ENCODE results near the gene TSPO2.

TSPO2 gene

GRCh38 chr6:41027799-41028560 is 14.3 kb upstream of the TSPO2 start:
- peak; percentile 43 for DNase-seq (ENCODE audit: low read depth)

- DNase-seq (ENCODE audit: low read depth), result no peak
Observed at GRCh38 chr6:41028561-41029412, 13.5 kb upstream of the TSPO2 start.

GRCh38 chr6:41032830-41033229 is 9.4 kb upstream of the TSPO2 start:
- no peak for DNase-seq (ENCODE audit: low read depth)

- DNase-seq (ENCODE audit: low read depth), result no peak
Observed at GRCh38 chr6:41033776-41034175, 8.5 kb upstream of the TSPO2 start.

- no peak for DNase-seq (ENCODE audit: low read depth)
Observed at GRCh38 chr6:41036186-41036585, 6.1 kb upstream of the TSPO2 start.

GRCh38 chr6:41036601-41037000 is 5.7 kb upstream of the TSPO2 start:
- DNase-seq (ENCODE audit: low read depth), result no peak

GRCh38 chr6:41037107-41037900 is 5.0 kb upstream of the TSPO2 start:
- no peak for DNase-seq (ENCODE audit: low read depth)

GRCh38 chr6:41038205-41038604 is 4.1 kb upstream of the TSPO2 start:
- DNase-seq (ENCODE audit: low read depth), result no peak

- DNase-seq (ENCODE audit: low read depth), result peak; percentile 27
Observed at GRCh38 chr6:41039060-41039998, 2.9 kb upstream of the TSPO2 start, which contains the start of gene UNC5CL. TSS of gene UNC5CL (minus strand) at chr6:41039221. CDS start at chr6:41035074, 4,147 bp downstream.

- no peak for DNase-seq (ENCODE audit: low read depth)
Observed at GRCh38 chr6:41040101-41040939, 1.9 kb upstream of the TSPO2 start.

- no peak for DNase-seq (ENCODE audit: low read depth)
Observed at GRCh38 chr6:41040940-41041536, 1.2 kb upstream of the TSPO2 start.

- no peak for DNase-seq (ENCODE audit: low read depth)
Observed at GRCh38 chr6:41043151-41043550, 884 bp downstream of the TSPO2 start.

- DNase-seq (ENCODE audit: low read depth), result no peak
Observed at GRCh38 chr6:41045664-41046063, 3.4 kb downstream of the TSPO2 start.

- DNase-seq (ENCODE audit: low read depth), result no peak
Observed at GRCh38 chr6:41046084-41046483, 3.8 kb downstream of the TSPO2 start.

GRCh38 chr6:41047306-41047705 is 5.0 kb downstream of the TSPO2 start:
- DNase-seq (ENCODE audit: low read depth), result no peak

- no peak for DNase-seq (ENCODE audit: low read depth)
Observed at GRCh38 chr6:41047745-41048732, 5.8 kb downstream of the TSPO2 start.

- DNase-seq (ENCODE audit: low read depth), result no peak
Observed at GRCh38 chr6:41049521-41049920, 7.3 kb downstream of the TSPO2 start.

- no peak for DNase-seq (ENCODE audit: low read depth)
Observed at GRCh38 chr6:41049955-41050354, 7.7 kb downstream of the TSPO2 start.

GRCh38 chr6:41050536-41050935 is 8.3 kb downstream of the TSPO2 start:
- no peak for DNase-seq (ENCODE audit: low read depth)
